GM21529 (cell line): ENCODE results near the gene PICALM.
"Not testable (repeated sequence)": the region's sequence is repeated elsewhere in the genome, so short reads cannot be mapped to it uniquely, and the experiment has no call there.

ENCODE experiments used
- ATAC-seq: cut with Tn5 transposase; IDR thresholded peaks from one replicate; pipeline ENCODE4 v1.9.1; 2021; ENCODE audit not compliant: unreplicated experiment

The PICALM gene

DNA sequence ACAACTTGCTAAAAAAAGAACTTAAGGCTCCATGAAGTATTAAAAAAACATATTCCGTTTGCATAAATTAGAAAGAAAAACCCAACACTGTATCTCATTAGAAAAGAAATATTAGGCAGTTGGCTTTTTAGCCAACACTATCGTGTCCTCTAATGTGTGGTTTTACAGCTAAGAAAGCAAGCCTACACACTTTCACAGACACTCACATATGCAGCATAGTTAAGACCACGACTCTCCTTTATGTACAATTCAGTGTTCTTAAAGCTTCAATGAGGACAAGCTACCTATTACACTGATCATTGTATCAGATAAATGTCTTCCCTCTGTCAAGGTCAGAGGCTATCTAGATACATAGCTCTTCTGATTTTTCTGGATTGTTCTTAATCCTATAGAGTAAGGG is 80.1 kb downstream of the PICALM start:
- ATAC-seq = no peak

DNA sequence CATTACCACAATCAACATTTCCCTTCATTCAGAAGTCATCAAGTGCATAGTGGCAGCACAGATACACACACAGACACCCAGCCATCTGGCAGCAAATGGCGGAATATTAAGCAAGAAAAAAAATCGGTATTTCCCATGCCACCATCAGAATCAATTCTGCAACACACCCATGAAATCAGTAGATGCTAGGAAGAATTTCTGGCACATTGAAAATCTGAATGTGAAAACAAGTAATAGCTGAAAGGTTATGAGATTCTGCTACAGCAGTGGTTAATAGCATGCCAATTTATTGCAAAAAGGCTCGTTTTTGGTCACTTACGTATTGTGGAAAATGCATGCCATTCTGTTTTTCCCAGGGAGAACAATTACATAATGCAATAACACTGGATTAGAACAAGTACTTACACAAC is 91.1 kb downstream of the PICALM start:
- ATAC-seq = no peak

- ATAC-seq = no peak
Observed at GRCh38 chr11:85976525-85976924, 92.4 kb downstream of the PICALM start.

GRCh38 chr11:85974122-85974521 is 94.8 kb downstream of the PICALM start:
- ATAC-seq = no peak

GRCh38 chr11:85970593-85970992 is 98.3 kb downstream of the PICALM start:
- no peak for ATAC-seq

GRCh38 chr11:85967457-85967856 is 101.4 kb downstream of the PICALM start:
- no peak for ATAC-seq

DNA sequence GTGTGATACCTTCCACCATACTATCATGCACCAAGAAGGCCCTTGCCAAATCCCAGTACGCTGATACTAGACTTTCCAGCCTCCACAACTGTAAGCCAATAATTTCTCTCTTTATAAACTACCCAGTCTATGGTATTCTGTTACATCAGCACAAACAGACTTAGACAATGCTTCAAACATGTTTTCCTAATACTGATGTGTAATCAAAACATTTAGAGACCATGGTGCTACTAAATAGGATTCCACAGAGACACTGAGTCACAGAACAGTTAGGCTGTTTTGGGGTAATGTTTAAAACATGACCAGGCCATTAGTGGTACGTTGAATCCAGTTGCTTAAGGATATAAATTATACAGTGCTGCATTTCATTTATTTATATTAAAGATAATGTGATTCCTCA is 103.7 kb downstream of the PICALM start:
- ATAC-seq = no peak

- no peak for ATAC-seq
Observed at GRCh38 chr11:85961930-85962363, 106.9 kb downstream of the PICALM start.

- no peak for ATAC-seq
Observed at GRCh38 chr11:85961130-85961529, 107.8 kb downstream of the PICALM start.

- ATAC-seq = no peak
Observed at GRCh38 chr11:85960678-85961077, 108.2 kb downstream of the PICALM start.

DNA sequence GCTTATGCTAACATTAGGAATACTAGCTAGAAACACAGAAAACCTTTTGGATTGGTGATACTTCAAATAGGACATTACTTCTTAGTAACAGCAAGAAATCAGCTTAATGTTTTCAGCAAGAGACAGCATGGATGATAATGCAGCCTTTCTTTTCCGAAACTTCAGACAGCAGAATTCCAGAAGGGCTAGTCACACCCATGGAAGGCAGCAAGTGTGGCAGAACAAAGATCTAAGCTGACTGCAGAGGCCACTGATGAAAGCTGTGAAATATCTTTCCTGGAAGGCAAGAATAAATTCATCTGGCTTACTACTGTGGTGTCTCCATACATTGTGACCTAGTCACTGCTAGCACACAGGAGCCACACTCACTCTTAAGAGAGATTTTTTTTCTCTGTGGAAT is 113.4 kb downstream of the PICALM start:
- ATAC-seq = no peak

DNA sequence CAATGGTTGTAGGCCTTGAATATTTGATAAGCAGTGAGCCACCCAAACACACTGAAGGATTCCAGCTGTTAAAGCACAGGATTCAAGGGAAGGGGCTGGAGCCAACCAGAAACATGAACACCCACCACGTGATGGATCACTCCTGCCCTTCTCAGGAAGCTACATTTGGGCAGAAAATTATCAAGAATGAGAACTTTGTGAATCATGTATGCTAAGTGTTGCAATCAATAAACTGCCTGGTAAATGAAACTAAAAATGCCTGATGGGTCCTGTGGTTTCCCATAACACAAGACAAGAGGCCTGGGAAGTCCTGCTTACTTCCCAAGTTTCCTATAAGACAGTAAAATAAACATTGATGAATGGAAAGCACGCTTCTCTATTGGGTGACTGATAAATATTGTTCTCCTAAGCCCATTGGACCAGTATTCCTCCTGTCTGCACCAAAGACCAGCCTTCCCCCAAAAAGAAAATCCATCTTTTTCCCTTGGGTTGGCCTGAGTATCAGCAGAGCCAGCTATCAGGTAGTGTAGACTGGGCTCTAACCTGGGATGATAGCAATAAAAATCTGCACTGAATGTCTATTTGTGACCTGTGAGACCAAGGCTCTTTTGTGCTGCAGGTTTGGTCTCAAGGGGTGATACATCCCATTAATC is 115.3 kb downstream of the PICALM start:
- ATAC-seq = no peak

- ATAC-seq = not testable (repeated sequence)
Observed at GRCh38 chr11:85952108-85952485, 116.8 kb downstream of the PICALM start.

DNA sequence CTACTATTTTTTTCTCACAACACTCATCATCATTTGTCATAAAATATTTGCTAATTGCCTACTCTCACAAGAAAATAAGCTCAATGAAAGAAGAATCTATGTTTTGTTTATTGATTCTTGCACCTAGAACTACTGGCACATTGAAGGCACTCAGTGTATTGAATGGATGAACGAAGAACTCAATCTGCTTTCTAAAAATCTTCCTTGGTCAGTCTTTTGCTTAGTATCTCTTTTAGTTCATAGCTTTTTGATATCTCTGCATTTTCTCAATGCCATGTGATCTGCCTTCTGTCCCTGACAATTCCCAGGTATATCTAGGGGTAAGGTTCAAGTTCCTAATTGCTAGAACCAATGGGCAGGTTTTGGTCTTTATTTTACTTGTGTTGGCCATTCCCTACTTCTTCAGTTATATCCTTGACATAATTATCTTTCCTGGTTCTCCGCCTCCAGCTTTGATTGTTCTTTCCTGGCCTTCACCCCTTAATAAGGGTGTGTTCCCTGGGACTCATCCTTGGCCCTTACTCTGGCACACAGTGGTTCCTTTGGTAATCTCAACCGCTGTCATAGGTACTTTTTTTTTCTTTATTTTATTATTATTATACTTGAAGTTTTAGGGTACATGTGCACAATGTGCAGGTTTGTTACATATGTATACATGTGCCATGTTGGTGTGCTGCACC is 117.3 kb downstream of the PICALM start:
- ATAC-seq = no peak

DNA sequence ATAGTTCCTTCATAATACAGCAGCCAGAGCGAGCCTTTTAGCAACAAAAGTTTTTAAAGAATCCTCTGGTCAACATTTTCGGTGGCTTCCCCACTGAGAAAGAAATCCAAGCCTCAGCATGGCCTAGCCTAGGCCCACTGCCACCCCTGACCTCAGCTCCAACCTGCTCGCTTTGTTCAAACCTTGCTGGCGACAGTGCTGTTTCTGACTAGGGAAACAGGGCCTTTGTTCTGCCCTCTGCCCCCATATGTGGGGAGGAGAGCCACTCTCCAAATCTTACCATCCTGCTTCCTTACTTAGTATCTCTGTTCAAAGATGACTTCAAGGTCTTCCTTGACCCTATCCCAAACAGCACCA is 117.9 kb downstream of the PICALM start:
- ATAC-seq = no peak

- no peak for ATAC-seq
Observed at GRCh38 chr11:85950317-85951048, 118.4 kb downstream of the PICALM start.

- no peak for ATAC-seq
Observed at GRCh38 chr11:85949798-85950197, 119.1 kb downstream of the PICALM start.

DNA sequence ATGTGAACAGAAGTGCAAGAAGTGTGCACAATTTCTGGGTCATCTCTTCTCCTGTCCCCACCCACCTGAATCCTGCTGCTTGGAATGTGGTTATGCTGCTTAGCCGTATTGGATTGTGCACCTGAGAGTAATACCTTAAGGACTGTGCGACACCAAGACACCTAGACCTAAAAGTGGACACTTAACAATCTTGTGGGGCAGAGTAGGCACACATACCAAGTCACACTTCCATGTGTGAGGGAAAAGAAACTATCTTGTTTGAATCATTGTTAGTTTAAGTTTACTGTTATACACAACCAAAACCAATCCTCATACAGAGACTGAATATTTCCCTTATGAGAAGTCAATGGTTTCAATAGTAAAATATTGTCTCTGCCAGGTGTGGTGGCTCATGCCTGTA is 120.0 kb downstream of the PICALM start:
- ATAC-seq = peak; percentile 47

DNA sequence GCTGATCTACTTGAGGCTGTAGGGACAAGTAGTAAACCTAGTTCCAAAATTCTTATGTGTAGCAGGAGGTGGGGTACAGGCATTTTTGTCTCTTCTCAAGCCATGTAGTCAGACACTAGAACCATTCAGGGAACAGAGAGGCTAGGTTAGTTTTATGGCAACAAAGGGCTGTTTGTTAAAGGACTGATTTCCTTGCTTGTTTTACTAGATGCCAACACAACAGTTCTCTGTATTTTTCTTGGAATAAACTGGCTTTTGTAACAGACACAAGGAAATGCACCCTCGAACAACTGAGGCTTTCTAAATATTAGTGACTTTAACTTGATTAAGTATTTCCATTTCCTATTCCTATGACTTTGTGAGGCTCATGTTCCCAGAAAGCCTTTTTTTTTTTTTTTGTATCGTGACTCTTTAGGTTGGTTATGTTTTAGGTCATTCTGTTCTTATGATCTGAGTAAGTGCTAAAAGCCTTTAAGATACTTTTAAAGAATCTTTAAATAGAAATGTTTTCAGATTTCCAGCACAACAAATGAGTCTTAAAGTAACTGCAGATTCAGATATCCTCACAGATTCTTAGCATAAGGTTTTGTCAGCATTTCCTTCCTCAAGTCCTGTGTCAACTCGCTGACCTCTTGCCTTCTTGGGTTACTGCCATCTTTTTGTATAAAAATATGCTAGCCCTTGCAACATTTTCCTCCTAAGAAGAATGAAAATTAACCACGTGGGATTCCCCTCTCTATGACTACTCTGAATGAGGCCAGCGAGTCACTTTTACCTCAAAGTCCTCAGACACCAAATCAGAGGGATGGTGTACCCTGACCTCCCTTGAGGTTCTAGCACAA is 121.2 kb downstream of the PICALM start:
- ATAC-seq = peak; percentile 43

DNA sequence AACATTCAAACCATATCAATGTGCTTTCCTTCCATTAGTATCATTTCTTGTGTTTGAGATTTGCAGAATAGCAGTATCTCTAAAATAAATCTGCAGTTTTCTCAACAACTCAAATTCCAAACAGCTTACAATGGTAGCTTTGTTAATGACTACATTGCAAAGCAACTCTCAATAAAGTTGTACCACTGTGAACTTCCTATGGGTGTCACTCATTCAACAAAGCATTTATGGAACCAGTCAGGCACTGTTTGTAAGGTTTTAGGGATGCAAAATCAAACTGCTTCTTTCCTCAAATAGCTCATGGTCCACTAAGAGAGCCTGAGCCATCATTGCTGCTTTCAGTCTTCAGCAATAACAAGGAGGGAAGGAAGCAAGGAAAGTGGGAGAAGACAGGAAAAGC is 122.7 kb downstream of the PICALM start:
- no peak for ATAC-seq

- ATAC-seq = no peak
Observed at GRCh38 chr11:85945788-85946187, 123.1 kb downstream of the PICALM start.
